GM12892 (cell line): ENCODE results near the gene MUL1.

Source experiments
- POLR2A ChIP-seq: IDR thresholded peaks from 2 replicates; pipeline ENCODE4 v1.6.1; 2011; ENCODE audit warnings: low read depth, low read length, control low read depth
- POLR2AphosphoS5 ChIP-seq: IDR thresholded peaks from 2 replicates; pipeline ENCODE4 v1.6.1; 2011; ENCODE audit warnings: low read depth, low read length, control low read depth

DNA sequence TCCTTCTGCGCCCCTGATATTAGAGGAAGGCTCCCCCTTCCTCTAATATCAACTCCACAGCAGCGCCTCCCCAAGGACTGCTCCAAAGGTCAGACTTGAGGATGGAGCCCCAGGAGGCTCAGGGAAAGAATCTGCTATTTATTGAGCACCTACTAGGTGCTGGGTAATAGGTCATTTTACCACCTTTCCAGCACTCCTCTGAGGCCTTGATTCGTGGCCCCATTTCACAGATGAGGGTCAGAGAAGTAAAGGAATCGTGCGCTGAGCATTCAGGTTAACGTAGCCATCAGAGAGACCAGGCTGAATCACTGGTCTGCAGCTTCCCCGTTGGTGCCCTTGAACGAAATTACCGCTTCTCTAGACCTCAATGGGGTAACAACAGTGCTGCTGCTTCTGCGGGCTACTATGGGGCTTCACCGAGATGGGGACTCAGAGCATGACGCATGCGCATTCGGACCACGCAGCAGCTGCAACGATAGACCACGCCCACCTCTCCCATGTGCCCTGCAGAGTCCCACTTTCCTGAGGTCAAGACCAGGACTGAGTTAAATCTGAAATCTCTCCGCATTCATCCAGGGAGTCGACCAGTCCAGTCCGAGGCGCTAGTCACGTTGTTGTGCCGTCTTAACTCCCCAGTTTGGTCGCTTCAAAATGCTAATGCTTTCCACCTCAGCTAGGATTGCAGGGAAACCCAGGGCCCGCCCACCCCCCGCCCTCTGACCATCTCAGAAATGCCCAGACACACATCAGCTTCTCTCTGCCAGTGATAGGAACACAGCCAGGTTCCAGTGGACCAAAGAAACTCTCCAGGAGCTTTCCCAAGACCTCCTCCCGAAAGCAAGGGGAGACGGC is 34.9 kb downstream of the MUL1 start:
- TF ChIP-seq POLR2A = no peak
- no peak for TF ChIP-seq POLR2AphosphoS5
